Measurements from ENCODE around the gene ELL. TPM values are rescaled to one million over a fixed set of nuclear protein-coding genes. Genes with fewer than 3 reads are reported as not detected.
"Not testable (repeated sequence)": the region's sequence is repeated elsewhere in the genome, so short reads cannot be mapped to it uniquely, and the experiment has no call there.

The ELL gene
- polyA plus RNA-seq, 1 experiment: 2.7 TPM

DNA sequence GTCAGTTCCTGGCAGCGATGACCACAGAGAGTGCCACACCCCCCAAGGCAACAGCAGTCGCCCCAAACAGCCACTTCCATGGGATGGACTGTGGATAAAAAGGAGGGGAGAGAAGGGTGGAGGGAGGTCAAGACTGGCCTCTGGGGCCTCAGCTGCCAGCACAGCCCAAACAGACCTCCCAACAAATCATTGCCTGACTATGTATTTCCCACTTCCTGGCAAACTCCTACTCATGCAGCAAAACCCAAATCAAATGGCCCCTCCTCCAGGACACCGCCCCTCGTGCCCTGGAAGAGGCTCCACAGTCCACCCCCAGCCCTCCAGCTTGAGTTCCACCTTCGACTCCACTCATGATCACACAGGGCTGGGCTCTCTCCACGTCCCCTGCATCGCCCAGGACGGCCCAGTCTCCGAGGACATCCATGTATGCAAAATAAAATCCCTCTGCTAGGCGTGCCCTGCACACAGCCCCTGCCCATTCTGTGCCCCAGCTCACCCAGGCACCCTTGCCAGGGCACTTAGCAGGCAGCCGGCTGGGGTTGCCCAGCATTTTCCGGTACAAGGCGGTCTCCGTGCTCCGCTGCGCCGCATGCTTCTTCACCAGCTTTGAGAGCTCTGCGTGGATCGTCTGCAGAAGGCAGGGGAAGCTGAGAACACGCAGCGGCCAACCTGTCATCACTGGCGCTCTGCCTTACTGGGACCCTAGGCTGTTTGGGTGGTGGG is 10.5 kb upstream of the ELL start:
- CTCF ChIA-PET: no interaction called here
- Histone ChIP-seq H3K4me3 (ENCODE audit: low read depth, low read length) (no peak overlapping the region), H3K27ac (ENCODE audit: low read depth, low read length) (no peak overlapping the region), H3K27me3 (ENCODE audit: control insufficient read depth, insufficient read depth, low read length) (no peaks in the 10 kb centered on the region), H3K9me3 (ENCODE audit: control insufficient read depth, insufficient read depth, low read length) (no peaks in the 10 kb centered on the region; the same call in 1 of the 2 replicates)
- DNase-seq (ENCODE audit: low read depth, low spot score): no peak
- TF ChIP-seq, protein P1, sequence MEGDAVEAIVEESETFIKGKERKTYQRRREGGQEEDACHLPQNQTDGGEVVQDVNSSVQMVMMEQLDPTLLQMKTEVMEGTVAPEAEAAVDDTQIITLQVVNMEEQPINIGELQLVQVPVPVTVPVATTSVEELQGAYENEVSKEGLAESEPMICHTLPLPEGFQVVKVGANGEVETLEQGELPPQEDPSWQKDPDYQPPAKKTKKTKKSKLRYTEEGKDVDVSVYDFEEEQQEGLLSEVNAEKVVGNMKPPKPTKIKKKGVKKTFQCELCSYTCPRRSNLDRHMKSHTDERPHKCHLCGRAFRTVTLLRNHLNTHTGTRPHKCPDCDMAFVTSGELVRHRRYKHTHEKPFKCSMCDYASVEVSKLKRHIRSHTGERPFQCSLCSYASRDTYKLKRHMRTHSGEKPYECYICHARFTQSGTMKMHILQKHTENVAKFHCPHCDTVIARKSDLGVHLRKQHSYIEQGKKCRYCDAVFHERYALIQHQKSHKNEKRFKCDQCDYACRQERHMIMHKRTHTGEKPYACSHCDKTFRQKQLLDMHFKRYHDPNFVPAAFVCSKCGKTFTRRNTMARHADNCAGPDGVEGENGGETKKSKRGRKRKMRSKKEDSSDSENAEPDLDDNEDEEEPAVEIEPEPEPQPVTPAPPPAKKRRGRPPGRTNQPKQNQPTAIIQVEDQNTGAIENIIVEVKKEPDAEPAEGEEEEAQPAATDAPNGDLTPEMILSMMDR (IDR thresholded peaks at IDR 0.05; ENCODE audit: low read depth, low read length): no peak
- POLR2A ChIA-PET: no interaction called here

DNA sequence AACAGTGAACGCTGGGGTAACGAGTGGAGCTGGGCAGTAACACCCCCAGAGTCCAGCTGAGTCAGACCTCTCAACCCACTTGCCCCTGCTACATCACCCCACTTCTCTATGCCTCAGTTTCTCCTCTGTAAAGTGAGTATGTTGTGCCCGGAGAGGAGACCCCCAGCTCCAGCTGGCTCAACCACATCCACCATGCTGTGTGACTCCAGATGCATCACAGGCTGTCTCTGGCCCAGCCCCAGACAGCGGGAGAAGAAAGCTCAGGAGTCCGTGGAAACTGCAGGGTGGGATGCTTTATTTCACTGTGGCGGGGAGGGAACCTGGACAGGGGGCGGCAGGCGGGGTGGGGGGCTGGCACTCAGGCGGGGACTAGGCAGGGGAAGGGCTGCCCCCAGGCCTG is 9.6 kb upstream of the ELL start:
- H3K4me3 ChIP-seq (ENCODE audit: low read depth, low read length): no peak overlapping the region
- no peaks in the 10 kb centered on the region; the same call in 1 of the 2 replicates for H3K9me3 ChIP-seq (ENCODE audit: control insufficient read depth, insufficient read depth, low read length)
- H3K27ac ChIP-seq (ENCODE audit: low read depth, low read length): no peak overlapping the region
- DNase-seq (ENCODE audit: low read depth, low spot score): no peak
- no peaks in the 10 kb centered on the region for H3K27me3 ChIP-seq (ENCODE audit: control insufficient read depth, insufficient read depth, low read length)
- ChIA-PET POLR2A (no interaction called here), CTCF (no interaction called here)
- TF ChIP-seq, protein P1 (IDR thresholded peaks at IDR 0.05; ENCODE audit: low read depth, low read length): no peak

DNA sequence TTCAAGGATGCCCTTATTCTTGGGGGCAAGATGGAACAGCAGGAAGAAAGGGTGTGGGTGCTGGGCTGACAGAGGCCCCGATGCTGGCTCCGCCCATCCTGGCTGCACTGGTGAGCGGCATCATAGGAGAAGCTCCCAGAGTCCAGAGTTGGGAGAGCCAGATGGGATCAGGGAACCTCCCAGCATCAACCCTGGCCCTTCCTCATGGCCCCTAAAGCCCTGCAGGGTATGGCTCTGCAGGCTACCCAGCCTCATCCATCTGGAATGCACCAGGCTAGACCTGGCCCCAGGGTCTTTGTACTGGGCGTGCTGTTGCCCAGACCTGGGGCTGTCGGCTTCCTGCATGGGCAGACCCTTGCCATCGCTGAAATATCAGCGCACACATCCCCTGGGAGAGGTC is 7.9 kb upstream of the ELL start:
- no peaks in the 10 kb centered on the region for H3K27me3 ChIP-seq (ENCODE audit: control insufficient read depth, insufficient read depth, low read length)
- DNase-seq (ENCODE audit: low read depth, low spot score): no peak
- H3K9me3 ChIP-seq (ENCODE audit: control insufficient read depth, insufficient read depth, low read length): no peaks in the 10 kb centered on the region; the same call in 1 of the 2 replicates
- ChIA-PET POLR2A (interaction anchor here (0.6 to 1.3 kb wide), 2 partner anchors 8 to 9 kb away, joined by 3 read pairs; no protein-coding TSS in a partner anchor), CTCF (no interaction called here)
- H3K27ac ChIP-seq (ENCODE audit: low read depth, low read length): no peak overlapping the region
- H3K4me3 ChIP-seq (ENCODE audit: low read depth, low read length): no peak overlapping the region
- TF ChIP-seq, protein P1 (IDR thresholded peaks at IDR 0.05; ENCODE audit: low read depth, low read length): no peak

DNA sequence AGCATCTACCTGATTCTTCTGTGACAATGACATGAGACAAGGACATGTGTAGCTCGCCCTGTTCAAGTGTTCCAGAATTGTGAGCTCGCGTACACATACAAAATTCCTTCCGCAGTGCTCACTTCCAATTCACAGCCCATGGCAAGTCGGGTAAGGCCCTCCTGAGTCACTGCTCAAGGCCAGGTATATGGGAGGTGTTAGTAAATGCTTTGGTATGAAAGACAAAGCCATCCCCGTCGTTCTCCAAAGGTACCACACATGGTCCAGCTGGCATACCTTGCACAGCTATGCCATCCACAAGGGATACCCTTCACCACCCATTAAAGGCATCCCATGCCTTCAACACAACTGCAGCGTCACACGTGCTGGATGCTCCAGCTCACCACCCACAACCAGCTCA is 4.4 kb upstream of the ELL start:
- DNase-seq (ENCODE audit: low read depth, low spot score): no peak
- no peaks in the 10 kb centered on the region for H3K27me3 ChIP-seq (ENCODE audit: control insufficient read depth, insufficient read depth, low read length)
- no peak overlapping the region for H3K27ac ChIP-seq (ENCODE audit: low read depth, low read length)
- no peak overlapping the region for H3K4me3 ChIP-seq (ENCODE audit: low read depth, low read length)
- TF ChIP-seq, protein P1 (IDR thresholded peaks at IDR 0.05; ENCODE audit: low read depth, low read length): no peak
- ChIA-PET CTCF (no interaction called here), POLR2A (no interaction called here)
- no peaks in the 10 kb centered on the region for H3K9me3 ChIP-seq (ENCODE audit: control insufficient read depth, insufficient read depth, low read length)

DNA sequence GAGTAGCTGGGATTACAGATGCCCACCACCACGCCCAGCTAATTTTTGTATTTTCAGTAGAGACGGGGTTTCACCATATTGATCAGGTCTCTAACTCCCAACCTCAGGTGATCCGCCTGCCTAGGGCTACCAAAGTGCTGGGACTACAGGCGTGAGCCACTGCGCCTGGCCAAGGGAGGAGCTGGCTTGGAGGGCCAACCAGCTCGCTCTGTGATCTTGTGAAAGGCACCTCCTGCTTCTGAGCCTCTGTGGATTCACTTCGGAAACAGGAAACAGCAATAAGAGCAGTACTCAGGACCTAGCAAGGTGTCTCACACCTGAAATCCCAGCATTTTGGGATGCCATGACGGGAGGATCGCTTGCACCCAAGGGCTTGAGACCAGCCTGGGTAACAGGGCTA is 2.0 kb upstream of the ELL start:
- ChIA-PET POLR2A (no interaction called here), CTCF (interaction anchor here (0.6 kb wide), 1 partner anchor 32 kb away, joined by 3 read pairs; no protein-coding TSS in a partner anchor)
- Histone ChIP-seq H3K27me3 (ENCODE audit: control insufficient read depth, insufficient read depth, low read length) (no peaks in the 10 kb centered on the region), H3K4me3 (ENCODE audit: low read depth, low read length) (no peak overlapping the region), H3K27ac (ENCODE audit: low read depth, low read length) (no peak overlapping the region), H3K9me3 (ENCODE audit: control insufficient read depth, insufficient read depth, low read length) (no peaks in the 10 kb centered on the region)
- no peak for DNase-seq (ENCODE audit: low read depth, low spot score)
- TF ChIP-seq, protein P1 (IDR thresholded peaks at IDR 0.05; ENCODE audit: low read depth, low read length): no peak

DNA sequence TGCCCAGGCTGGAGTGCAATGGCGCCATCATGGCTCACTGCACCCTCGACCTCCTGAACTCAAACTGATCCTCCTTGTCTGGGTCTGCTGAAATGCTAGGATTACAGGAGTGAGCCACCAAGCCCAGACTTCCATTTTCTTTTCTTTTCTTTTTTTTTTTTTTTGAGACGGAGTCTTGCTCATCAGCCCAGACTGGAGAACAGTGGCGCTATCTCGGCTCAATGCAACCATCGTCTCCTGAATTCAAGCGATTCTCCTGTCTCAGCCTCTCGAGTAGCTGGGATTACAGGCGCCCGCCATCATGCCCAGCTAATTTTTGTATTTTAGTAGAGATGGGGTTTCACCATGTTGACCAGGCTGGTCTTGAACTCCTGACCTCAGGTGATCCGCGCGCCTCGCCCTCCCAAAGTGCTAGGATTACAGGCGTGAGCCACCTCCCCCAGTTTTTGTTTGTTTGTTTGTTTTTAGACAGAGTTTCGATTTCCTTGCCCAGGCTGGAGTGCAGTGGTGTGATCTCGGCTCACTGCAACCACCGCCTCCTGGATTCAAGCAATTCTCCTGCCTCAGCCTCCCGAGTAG is 1.1 kb upstream of the ELL start:
- H3K9me3 ChIP-seq (ENCODE audit: control insufficient read depth, insufficient read depth, low read length); H3K27me3 ChIP-seq (ENCODE audit: control insufficient read depth, insufficient read depth, low read length); DNase-seq (ENCODE audit: low read depth, low spot score); CTCF ChIA-PET; H3K4me3 ChIP-seq (ENCODE audit: low read depth, low read length): not testable (repeated sequence)
- H3K27ac ChIP-seq (ENCODE audit: low read depth, low read length): peak overlapping the region; percentile 47
- POLR2A ChIA-PET: interaction anchor here (0.7 to 3.7 kb wide), 2 partner anchors 35 to 222 kb away, joined by 5 to 21 read pairs; partner anchors contain the start of gene KXD1
